GM08714 (cell line): ENCODE results near the gene INTU.
A peak's percentile ranks its signal among the peaks of the same experiment; 100 is the strongest.
"Not testable (repeated sequence)": the region's sequence is repeated elsewhere in the genome, so short reads cannot be mapped to it uniquely, and the experiment has no call there.

Source experiments
- H3K4me3 ChIP-seq: fragments of 200-500 bp; sonication (Bioruptor generic); 2 replicates; pipeline ENCODE4 v1.5.1; 2014; ENCODE audit warnings: mild to moderate bottlenecking, low read length, inconsistent platforms
- ZNF274 ChIP-seq: IDR thresholded peaks from 2 replicates; pipeline ENCODE4 v1.6.1; 2012; ENCODE audit warnings: mild to moderate bottlenecking, low read depth, low read length

Gene INTU

DNA sequence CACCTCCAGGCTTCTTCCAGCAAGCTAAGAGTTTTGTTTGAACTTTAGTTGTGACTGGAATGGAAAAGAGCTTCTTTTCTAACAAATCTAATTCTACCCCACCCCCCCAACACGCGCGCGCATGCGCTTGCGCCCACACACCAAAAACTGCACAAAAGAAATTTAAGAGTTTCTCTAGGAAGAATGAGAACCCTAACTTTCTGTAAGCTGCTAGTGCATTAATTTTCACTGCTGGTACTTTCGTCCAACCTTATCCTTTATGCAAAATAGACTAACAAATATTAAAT lies 9.0 kb upstream of the INTU start:
- H3K4me3 ChIP-seq = peak overlapping the region; percentile 56
- TF ChIP-seq ZNF274 = no peak

- H3K4me3 ChIP-seq = peak overlapping the region; percentile 56; the same call in 1 of the 2 replicates
- TF ChIP-seq ZNF274 = no peak
Measured at GRCh38 chr4:127624173-127624572, 8.6 kb upstream of the INTU start.

DNA sequence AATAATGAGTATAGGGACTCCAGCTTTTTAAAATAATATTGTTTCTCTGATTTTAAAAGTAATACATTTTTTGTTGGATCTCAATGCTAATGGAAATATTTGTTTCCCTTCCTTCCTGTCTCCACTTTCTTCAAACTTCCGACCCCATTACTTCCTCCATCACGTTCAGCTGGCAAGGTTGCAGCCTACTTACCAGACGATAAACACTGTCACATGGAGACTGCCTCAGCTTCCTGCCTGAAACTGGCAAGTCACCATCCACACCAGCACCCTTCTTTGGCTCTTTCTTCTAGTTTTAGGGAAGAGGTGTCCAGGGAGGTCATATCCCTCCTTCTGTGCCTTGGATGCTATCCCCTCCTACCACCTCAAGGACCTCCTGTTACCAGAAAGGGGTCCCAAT lies 3.4 kb upstream of the INTU start:
- no peak for TF ChIP-seq ZNF274
- no peak overlapping the region for H3K4me3 ChIP-seq

DNA sequence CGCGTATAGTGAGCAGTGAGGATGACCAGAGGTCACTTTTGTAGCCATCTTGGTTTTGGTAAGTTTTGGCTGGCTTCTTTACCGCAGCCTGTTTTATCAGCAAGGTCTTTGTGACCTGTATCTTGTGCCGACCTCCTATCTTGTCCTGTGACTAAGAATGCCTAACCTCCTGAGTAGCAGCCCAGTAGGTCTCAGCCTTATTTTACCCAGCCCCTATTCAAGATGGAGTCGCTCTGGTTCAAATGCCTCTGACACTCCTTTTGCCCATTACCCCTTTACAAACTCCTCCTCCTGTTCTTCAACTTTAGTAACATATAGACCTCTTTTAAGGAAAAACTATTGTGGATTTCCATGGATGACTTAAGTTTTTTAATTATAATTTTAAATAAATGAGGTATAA lies 2.6 kb upstream of the INTU start:
- TF ChIP-seq ZNF274 = no peak

GRCh38 chr4:127631420-127631819 lies 1.3 kb upstream of the INTU start:
- H3K4me3 ChIP-seq = no peak overlapping the region
- no peak for TF ChIP-seq ZNF274

More for the DNA sequence above, 2.6 kb upstream of the INTU start:
- H3K4me3 ChIP-seq = no peak overlapping the region

DNA sequence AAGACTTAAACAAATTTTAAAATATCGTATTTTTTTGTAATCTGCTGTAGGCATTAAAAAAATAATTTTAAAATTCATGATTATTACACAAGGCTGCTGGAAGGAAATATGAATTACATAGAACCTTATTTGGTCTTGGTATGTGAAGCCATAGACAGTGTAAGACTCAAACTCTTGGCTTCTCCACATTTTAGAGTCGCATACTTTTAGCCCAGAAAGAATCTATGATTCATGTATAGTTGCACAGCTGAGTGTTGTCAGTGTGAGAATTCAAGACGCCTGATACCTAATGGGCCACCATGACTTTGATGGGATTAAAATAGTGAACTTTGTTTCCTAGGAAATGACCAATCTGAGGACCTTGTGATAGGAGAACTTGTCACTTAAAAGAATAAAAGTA lies 1.4 kb downstream of the INTU start:
- H3K4me3 ChIP-seq = no peak overlapping the region

GRCh38 chr4:127641524-127641923 lies 8.8 kb downstream of the INTU start:
- H3K4me3 ChIP-seq = no peak overlapping the region
- no peak for TF ChIP-seq ZNF274

More for the DNA sequence above, 1.4 kb downstream of the INTU start:
- no peak for TF ChIP-seq ZNF274

DNA sequence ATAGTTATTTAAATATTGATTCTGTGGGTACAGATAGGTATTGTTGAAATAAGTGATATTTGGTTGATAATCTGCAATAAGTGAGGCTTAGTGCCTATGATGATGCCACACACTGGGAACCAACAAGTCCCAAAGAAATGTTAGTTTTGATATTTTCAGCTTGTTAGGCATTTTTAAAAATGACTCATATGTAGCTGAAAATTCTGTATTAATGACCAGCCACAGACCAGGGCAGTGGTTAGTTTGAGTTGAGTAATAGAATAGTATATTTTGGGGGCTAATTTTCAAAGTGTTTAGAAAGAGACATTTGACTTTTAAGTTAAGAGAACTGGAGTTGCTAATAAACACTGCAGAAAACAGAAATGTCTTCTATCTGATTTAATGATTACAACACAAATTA lies 9.4 kb downstream of the INTU start:
- TF ChIP-seq ZNF274 = no peak
- H3K4me3 ChIP-seq = no peak overlapping the region

DNA sequence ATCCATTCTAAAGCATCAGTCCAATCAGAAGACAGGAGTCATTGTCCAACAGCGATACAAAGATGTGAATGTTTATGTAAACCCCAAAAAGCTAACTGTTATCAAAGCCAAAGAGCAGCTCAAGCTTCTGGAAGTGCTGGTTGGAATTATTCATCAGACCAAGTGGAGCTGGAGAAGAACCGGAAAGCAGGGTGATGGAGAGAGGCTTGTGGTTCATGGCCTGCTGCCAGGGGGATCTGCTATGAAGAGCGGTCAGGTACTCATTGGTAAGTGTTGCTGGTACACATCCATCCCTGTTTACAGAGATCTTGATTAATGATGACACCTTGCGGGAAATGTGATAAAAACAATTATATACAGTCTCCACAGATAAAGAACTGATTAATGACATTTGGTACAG lies 11.0 kb downstream of the INTU start:
- no peak overlapping the region for H3K4me3 ChIP-seq
- no peak for TF ChIP-seq ZNF274

GRCh38 chr4:127648061-127648460 lies 15.3 kb downstream of the INTU start:
- H3K4me3 ChIP-seq = no peak overlapping the region
- no peak for TF ChIP-seq ZNF274

DNA sequence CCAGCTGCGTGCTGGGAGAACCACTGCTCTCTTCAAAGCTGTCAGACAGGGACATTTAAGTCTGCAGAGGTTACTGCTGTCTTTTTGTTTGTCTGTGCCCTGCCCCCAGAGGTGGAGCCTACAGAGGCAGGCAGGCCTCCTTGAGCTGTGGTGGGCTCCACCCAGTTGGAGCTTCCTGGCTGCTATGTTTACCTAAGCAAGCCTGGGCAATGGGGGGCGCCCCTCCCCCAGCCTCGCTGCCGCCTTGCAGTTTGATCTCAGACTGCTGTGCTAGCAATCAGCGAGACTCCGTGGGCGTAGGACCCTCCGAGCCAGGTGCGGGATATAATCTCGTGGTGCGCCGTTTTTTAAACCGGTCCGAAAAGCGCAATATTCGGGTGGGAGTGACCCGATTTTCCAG lies 22.8 kb downstream of the INTU start:
- H3K4me3 ChIP-seq = not testable (repeated sequence)

DNA sequence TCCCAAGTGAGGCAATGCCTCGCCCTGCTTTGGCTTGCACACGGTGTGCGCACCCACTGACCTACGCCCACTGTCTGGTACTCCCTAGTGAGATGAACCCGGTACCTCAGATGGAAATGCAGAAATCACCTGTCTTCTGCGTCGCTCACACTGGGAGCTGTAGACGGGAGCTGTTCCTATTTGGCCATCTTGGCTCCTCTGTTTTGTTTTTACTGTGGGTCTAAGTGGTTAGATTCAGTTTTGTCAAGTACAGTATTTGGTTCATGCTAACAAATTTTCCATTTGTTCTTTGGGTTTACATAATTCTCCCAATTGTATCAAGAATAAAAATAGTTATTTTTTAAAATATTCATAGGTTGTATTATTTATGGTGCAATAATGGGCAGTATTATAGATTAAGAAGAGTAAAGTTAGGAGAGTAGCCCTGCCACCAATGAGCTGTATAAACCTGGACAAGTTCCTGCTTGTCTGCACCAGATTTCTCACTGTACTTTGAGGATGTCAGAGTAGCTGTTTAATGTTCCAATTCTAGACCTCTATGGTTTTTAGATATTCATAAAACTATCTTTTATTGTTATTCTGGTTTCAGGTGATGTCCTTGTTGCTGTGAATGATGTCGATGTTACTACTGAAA lies 23.4 kb downstream of the INTU start:
- no peak overlapping the region for H3K4me3 ChIP-seq
- no peak for TF ChIP-seq ZNF274

- TF ChIP-seq ZNF274 = no peak
Measured at GRCh38 chr4:127660284-127660885, 27.6 kb downstream of the INTU start.

GRCh38 chr4:127667116-127667515 lies 34.4 kb downstream of the INTU start:
- TF ChIP-seq ZNF274 = no peak
- no peak overlapping the region for H3K4me3 ChIP-seq

More at GRCh38 chr4:127660284-127660885, 27.6 kb downstream of the INTU start:
- H3K4me3 ChIP-seq = no peak overlapping the region

- no peak for TF ChIP-seq ZNF274
Measured at GRCh38 chr4:127667772-127668171, 35.0 kb downstream of the INTU start.

DNA sequence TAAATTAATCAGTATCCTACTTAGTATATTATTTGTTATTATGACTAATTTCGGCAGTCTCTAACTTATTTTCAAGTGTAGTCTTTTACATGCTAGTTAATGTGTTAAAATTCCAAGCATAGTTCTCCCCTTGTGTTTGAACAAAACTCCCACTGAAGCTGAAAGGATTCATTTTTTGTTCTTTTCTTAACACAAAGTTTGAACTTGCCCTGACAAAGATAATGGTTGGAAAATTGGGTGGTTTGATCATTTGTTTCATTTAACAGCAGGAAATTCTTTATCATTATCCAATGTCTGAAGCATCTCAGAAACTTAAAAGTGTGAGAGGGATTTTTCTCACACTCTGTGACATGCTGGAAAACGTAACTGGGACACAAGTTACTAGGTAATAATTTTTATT lies 36.0 kb downstream of the INTU start:
- TF ChIP-seq ZNF274 = no peak
- H3K4me3 ChIP-seq = no peak overlapping the region

More at GRCh38 chr4:127667772-127668171, 35.0 kb downstream of the INTU start:
- H3K4me3 ChIP-seq = no peak overlapping the region
